Skeletal muscle tissue (tissue), 4 donors: ENCODE measurements around the gene PDCD1. TPM values are rescaled to one million over a fixed set of nuclear protein-coding genes. Genes with fewer than 3 reads are reported as not detected.
A peak's percentile ranks its signal among the peaks of the same experiment; 100 is the strongest.

Source experiments
- H3K27ac ChIP-seq: one replicate; pipeline ENCODE4 v1.7.0; 2013; ENCODE audit warnings: mild to moderate bottlenecking, low read depth, low read length, inconsistent platforms
- H3K27me3 ChIP-seq, 3 donors: one replicate each; pipeline ENCODE4 v1.7.0; 2013; ENCODE audit warnings: low read length in 3 of 3; ENCODE audit not compliant: control insufficient read depth in 3 of 3, insufficient read depth in 3 of 3
- H3K36me3 ChIP-seq, 3 donors: one replicate each; pipeline ENCODE4 v1.7.0; 2013; ENCODE audit warnings: low read length in 3 of 3; ENCODE audit not compliant: control insufficient read depth in 3 of 3, insufficient read depth in 3 of 3
- H3K4me1 ChIP-seq, 3 donors: one replicate each; pipeline ENCODE4 v1.7.0; 2013; ENCODE audit warnings: low read length in 3 of 3, mild to moderate bottlenecking in 3 of 3; ENCODE audit not compliant: control insufficient read depth in 3 of 3, insufficient read depth in 3 of 3
- H3K4me3 ChIP-seq, 3 donors: one replicate each; pipeline ENCODE4 v1.7.0; 2013; ENCODE audit warnings: low read length in 3 of 3
- H3K9ac ChIP-seq, 3 donors: one replicate each; pipeline ENCODE4 v1.7.0; 2013; ENCODE audit warnings: low read length in 3 of 3, mild to moderate bottlenecking in 3 of 3, moderate library complexity in 2 of 3, low read depth in 1 of 3
- H3K9me3 ChIP-seq, 3 donors: one replicate each; pipeline ENCODE4 v1.7.0; 2013; ENCODE audit warnings: low read length in 3 of 3; ENCODE audit not compliant: control insufficient read depth in 3 of 3
- total RNA-seq: library from RNA; depleted of rRNA; stranded (reverse); fragments of >200 nt; gene quantifications from one replicate; pipeline ENCODE4 v1.2.3, GENCODE V29; 2014
- donor health status: Osteomylitis.

PDCD1 gene
- total RNA-seq, 1 donor from 2014 or later = not detected

GRCh38 chr2:241859017-241859435 is 332 bp upstream of the PDCD1 start:
- Histone ChIP-seq H3K9me3 (no peaks in the 10 kb centered on the region), H3K27ac (peak overlapping the region; percentile 94), H3K4me1 (peaks cover 15 to 36% (median 22%) of the 10 kb centered on the region in 3 donors), H3K9ac (peak overlapping the region in 2 of 3 donors; percentile 71 to 79), H3K36me3 (no peaks in the 10 kb centered on the region), H3K4me3 (peak overlapping the region in 2 of 3 donors; percentile 49 to 68), H3K27me3 (peaks cover 9 to 22% (median 14%) of the 10 kb centered on the region in 3 donors)

DNA sequence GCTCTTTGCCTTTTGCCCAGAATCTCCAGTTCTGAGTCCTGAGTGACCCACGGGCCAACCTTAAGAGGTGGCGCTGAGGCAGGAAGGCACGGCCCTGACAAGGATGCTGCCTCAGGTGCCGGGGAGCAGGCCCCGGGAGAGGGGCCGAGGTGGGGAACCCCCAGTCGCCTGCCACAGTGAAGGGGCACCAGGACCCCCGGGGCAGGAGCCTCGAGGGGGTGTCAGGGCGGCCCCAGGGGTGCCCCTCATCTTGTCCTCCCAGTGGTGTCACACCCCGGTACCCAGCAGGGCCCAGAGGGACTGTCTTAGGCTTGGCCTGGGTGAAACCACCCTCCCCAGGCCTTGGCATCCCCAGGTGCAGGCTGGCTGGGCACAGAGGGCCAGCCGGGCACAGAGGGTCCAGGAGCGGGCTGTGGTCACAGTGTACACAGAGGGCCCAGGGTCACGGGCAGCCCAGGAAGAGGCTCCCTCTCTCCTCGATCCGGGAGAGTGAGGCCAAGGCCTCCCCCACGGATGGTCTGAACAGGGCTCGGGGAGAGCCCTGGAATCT is 1.0 kb downstream of the PDCD1 start:
- no peak overlapping the region for H3K9ac ChIP-seq
- H3K27ac ChIP-seq = no peak overlapping the region
- H3K4me3 ChIP-seq = no peak overlapping the region

GRCh38 chr2:241857041-241857541 is 1.6 kb downstream of the PDCD1 start:
- no peaks in the 10 kb centered on the region for H3K9me3 ChIP-seq
- no peaks in the 10 kb centered on the region for H3K36me3 ChIP-seq
- no peak overlapping the region for H3K4me3 ChIP-seq
- peaks cover 14 to 33% (median 21%) of the 10 kb centered on the region in 3 donors for H3K4me1 ChIP-seq
- H3K27me3 ChIP-seq = peaks cover 0 to 7% (median 4%) of the 10 kb centered on the region in 3 donors
- H3K9ac ChIP-seq = no peak overlapping the region
- H3K27ac ChIP-seq = no peak overlapping the region

More for the DNA sequence above, 1.0 kb downstream of the PDCD1 start:
- peaks cover 14 to 33% (median 21%) of the 10 kb centered on the region in 3 donors for H3K4me1 ChIP-seq
- H3K27me3 ChIP-seq = peaks cover 0 to 9% (median 4%) of the 10 kb centered on the region in 3 donors
- no peaks in the 10 kb centered on the region for H3K36me3 ChIP-seq
- no peaks in the 10 kb centered on the region for H3K9me3 ChIP-seq

- H3K27ac ChIP-seq = no peak overlapping the region
- H3K9me3 ChIP-seq = no peaks in the 10 kb centered on the region
- H3K36me3 ChIP-seq = no peaks in the 10 kb centered on the region
- no peak overlapping the region for H3K9ac ChIP-seq
- peaks cover 14 to 30% (median 21%) of the 10 kb centered on the region in 3 donors for H3K4me1 ChIP-seq
- H3K4me3 ChIP-seq = no peak overlapping the region
- no peaks in the 10 kb centered on the region for H3K27me3 ChIP-seq
These were observed 2.7 kb downstream of the PDCD1 start for GRCh38 chr2:241855888-241856422.

GRCh38 chr2:241855245-241855887 is 3.3 kb downstream of the PDCD1 start:
- Histone ChIP-seq H3K9me3 (no peaks in the 10 kb centered on the region), H3K4me3 (no peak overlapping the region), H3K9ac (no peak overlapping the region), H3K27ac (no peak overlapping the region), H3K4me1 (peaks cover 12 to 24% (median 16%) of the 10 kb centered on the region in 3 donors), H3K36me3 (no peaks in the 10 kb centered on the region), H3K27me3 (no peaks in the 10 kb centered on the region)

DNA sequence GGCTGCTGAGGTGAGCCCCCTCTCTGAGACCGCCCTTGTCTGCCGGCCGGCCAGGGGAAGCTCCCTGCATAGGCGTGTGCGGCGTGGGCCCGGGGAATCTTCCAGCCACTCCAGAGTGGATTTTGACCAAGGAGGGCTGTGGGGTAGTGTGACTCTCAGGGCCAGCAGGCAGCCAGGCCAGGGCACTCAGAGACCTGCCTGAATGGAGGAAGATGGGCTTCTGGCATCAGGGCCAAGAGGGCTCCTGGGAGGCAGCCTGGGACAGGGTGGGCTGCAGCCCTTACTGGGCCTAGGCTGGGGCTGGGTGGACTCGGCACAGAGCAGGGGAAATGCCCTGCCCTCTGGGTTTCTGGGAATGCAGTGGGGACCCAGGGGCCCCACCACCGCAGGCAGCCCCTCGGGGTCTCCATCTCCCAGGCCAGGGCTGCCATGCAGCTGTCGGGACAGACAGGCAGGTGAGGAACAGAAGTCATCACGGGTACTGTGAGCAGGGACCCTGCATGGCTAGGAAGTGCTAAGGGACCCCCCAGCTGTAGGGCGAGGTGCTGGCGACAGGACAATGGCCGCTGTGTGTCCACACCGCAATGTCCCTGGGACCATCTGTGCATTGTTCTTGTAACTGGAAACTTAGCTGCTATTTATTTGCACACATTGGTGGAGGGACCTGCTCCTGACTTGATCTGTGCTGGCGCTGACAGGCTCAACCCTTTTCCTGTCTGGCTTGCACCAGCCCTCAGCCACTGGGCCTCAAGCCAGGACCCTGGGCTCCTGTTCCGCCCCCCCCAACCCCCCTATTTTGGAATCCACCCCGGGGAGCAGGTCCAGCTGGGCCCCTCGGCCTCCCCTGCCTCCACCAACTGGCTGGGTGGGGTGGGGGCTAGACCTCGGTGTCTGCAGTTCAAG is 4.1 kb downstream of the PDCD1 start:
- Histone ChIP-seq H3K4me3 (no peak overlapping the region), H3K9ac (no peak overlapping the region), H3K36me3 (no peaks in the 10 kb centered on the region), H3K27me3 (no peaks in the 10 kb centered on the region), H3K9me3 (no peaks in the 10 kb centered on the region), H3K4me1 (peaks cover 6 to 18% (median 10%) of the 10 kb centered on the region in 3 donors), H3K27ac (no peak overlapping the region)

- Histone ChIP-seq H3K4me3 (no peak overlapping the region), H3K9me3 (no peaks in the 10 kb centered on the region), H3K27ac (no peak overlapping the region), H3K4me1 (peaks cover 0 to 11% (median 4%) of the 10 kb centered on the region in 3 donors), H3K36me3 (no peaks in the 10 kb centered on the region), H3K9ac (no peak overlapping the region), H3K27me3 (no peaks in the 10 kb centered on the region)
These were observed 4.9 kb downstream of the PDCD1 start for GRCh38 chr2:241853651-241854341.

DNA sequence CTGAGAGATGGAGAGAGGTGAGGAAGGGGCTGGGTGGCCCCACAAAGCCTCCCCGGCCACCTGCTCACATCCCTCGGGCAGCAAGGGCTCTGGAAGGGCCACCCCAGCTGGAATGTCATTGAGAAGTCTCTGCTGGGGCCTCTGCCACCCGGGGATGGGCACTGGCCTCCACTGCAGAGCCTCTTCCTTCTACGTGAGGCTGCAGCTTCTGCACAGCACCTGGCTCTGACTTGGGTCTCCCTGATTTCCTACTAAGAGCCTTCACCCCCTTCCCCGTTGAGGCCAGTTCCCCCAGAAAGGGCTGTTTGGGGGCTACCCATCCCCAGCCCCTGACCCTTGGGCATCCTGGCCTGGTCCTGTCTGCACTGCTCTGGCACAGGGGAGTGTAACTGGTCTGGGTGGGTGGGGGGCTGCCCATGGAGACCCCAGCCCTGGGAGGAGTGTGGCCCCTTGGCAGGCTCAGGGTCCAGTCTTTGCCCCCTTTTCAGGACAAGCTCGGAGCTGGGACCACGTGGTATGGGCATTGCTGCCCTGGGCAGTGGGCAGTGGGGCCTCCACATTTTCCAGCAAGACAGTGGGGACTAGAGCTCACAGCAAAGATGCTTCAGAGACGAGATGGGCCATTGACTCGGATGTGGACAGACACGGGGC is 5.6 kb downstream of the PDCD1 start:
- H3K4me1 ChIP-seq = peaks cover 0 to 11% (median 4%) of the 10 kb centered on the region in 3 donors
- no peaks in the 10 kb centered on the region for H3K27me3 ChIP-seq
- no peak overlapping the region for H3K27ac ChIP-seq
- H3K4me3 ChIP-seq = no peak overlapping the region
- no peak overlapping the region for H3K9ac ChIP-seq
- H3K36me3 ChIP-seq = no peaks in the 10 kb centered on the region
- no peaks in the 10 kb centered on the region for H3K9me3 ChIP-seq
